Natural killer cell (primary cell): ENCODE results near the gene C3AR1. TPM values are rescaled to one million over a fixed set of nuclear protein-coding genes. Genes with fewer than 3 reads are reported as not detected.
"Not testable (repeated sequence)": the region's sequence is repeated elsewhere in the genome, so short reads cannot be mapped to it uniquely, and the experiment has no call there.

Experiments
- ATAC-seq, 3 donors: fragments of 150-1000 bp in 2 of 3; fragments of 200-7000 bp in 1 of 3; cut with Tn5 transposase; 1 replicate in 1 of 3; 2 replicates in 2 of 3; pipeline ENCODE4 v1.10.0; 2021; ENCODE audit warnings: mild to moderate bottlenecking in 2 of 3, moderate library complexity in 2 of 3
- DNase-seq, 2 donors: peaks; one replicate each; pipeline versions ENCODE4 v3.0.0 to v3.0.0-alpha.2; 2013 to 2021; ENCODE audit warnings: mixed read lengths in 1 of 2
- H3K27ac ChIP-seq: one replicate; pipeline ENCODE4 v1.5.1; 2013; ENCODE audit warnings: mild to moderate bottlenecking, low read length
- H3K27me3 ChIP-seq: one replicate; pipeline ENCODE4 v1.6.1; 2013; ENCODE audit warnings: low read length; ENCODE audit not compliant: control insufficient read depth, insufficient read depth
- H3K36me3 ChIP-seq: one replicate; pipeline ENCODE4 v1.6.1; 2013; ENCODE audit warnings: low read length; ENCODE audit not compliant: control insufficient read depth, insufficient read depth
- H3K4me1 ChIP-seq: one replicate; pipeline ENCODE4 v1.6.1; 2013; ENCODE audit warnings: low read length; ENCODE audit not compliant: control insufficient read depth, insufficient read depth
- H3K4me3 ChIP-seq: one replicate; pipeline ENCODE4 v1.5.1; 2013; ENCODE audit warnings: low read length
- H3K9me3 ChIP-seq: one replicate; pipeline ENCODE4 v1.6.1; 2013; ENCODE audit warnings: low read length; ENCODE audit not compliant: control insufficient read depth, insufficient read depth
- H3K27ac Mint-ChIP-seq, 2 donors: one replicate each; pipeline ENCODE4 v1.8.0; 2022; ENCODE audit warnings: mild to moderate bottlenecking in 2 of 2, mixed read lengths in 2 of 2, moderate library complexity in 1 of 2
- H3K27me3 Mint-ChIP-seq, 2 donors: one replicate each; pipeline ENCODE4 v1.8.0; 2022; ENCODE audit warnings: low read depth in 2 of 2, mixed read lengths in 2 of 2
- H3K36me3 Mint-ChIP-seq: one replicate; pipeline ENCODE4 v1.8.0; 2022; ENCODE audit warnings: mixed read lengths
- H3K4me1 Mint-ChIP-seq, 2 donors: one replicate each; pipeline ENCODE4 v1.8.0; 2022; ENCODE audit warnings: mixed read lengths in 2 of 2
- H3K4me3 Mint-ChIP-seq: one replicate; pipeline ENCODE4 v1.8.0; 2022; ENCODE audit warnings: mild to moderate bottlenecking, moderate library complexity, mixed read lengths
- H3K9me3 Mint-ChIP-seq, 2 donors: one replicate each; pipeline ENCODE4 v1.8.0; 2022; ENCODE audit warnings: mixed read lengths in 2 of 2
- WGBS: methylation state at CpG from one replicate; pipeline ENCODE4 v1.1.7; 2013; ENCODE audit warnings: missing lambda C conversion rate; ENCODE audit not compliant: insufficient coverage; 5-methylcytosine and 5-hydroxymethylcytosine counted together
- intact Hi-C: fragments of 100-400 bp; cut with micrococcal nuclease; formaldehyde crosslinking; loops from one replicate; pipeline ENCODE4 v1.14.2; 2022
- total RNA-seq, 4 donors: library from RNA; stranded (reverse); fragments of 120-200 nt in 1 of 4; gene quantifications; one replicate each; pipeline versions ENCODE4 v1.2.3 to v1.2.4, GENCODE V29; 2013 to 2022
- TF ChIP-seq, protein P1 (sequence below): fragments of 200-600 bp; IDR thresholded peaks from one replicate; pipeline ENCODE4 v1.8.0; 2022; ENCODE audit warnings: antibody characterized with exemption

The C3AR1 gene
- total RNA-seq, 3 donors from 2014 or later (not counting 1 experiment from before 2014, with no cell fraction given), result 9.5 to 16.9 (median 13.0) TPM

DNA sequence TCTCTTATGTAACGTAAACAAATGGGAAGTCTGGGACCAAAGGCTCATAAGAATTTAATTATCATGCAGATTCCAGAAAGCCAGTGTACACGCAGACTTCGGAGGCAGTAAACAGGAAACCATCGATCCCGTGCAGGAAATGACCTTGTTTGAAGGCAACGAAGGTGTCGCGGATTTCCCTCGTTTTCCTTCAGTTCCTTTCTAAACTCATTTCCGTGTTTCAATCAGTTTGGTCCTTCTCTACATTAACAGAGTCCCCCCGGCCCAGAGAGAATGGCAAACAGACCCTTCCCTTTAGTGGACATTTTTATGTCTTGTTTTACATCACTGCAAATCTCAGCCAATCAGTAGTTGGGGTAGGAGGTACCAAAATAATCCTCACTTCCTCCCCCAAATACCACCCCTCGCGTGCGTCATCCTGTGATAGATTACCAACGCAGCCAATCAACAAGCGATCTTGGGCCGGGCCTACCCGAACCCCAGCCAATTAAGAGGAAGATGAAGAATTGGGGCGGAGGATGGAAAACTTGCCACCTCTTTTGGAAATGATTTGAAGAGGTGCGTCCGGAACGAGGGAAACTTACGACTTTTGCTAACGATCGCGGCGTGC is 39.8 kb downstream of the C3AR1 start:
- ATAC-seq (peak; percentile 93 to 99 (median 93)), DNase-seq (peak; percentile 94 to 98)
- TF ChIP-seq, protein P1, sequence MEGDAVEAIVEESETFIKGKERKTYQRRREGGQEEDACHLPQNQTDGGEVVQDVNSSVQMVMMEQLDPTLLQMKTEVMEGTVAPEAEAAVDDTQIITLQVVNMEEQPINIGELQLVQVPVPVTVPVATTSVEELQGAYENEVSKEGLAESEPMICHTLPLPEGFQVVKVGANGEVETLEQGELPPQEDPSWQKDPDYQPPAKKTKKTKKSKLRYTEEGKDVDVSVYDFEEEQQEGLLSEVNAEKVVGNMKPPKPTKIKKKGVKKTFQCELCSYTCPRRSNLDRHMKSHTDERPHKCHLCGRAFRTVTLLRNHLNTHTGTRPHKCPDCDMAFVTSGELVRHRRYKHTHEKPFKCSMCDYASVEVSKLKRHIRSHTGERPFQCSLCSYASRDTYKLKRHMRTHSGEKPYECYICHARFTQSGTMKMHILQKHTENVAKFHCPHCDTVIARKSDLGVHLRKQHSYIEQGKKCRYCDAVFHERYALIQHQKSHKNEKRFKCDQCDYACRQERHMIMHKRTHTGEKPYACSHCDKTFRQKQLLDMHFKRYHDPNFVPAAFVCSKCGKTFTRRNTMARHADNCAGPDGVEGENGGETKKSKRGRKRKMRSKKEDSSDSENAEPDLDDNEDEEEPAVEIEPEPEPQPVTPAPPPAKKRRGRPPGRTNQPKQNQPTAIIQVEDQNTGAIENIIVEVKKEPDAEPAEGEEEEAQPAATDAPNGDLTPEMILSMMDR, result no peak
- Histone ChIP-seq H3K9me3 (no peaks in the 10 kb centered on the region), H3K36me3 (no peaks in the 10 kb centered on the region), H3K4me1 (peaks cover 13% of the 10 kb centered on the region), H3K27ac (peak overlapping the region; percentile 99), H3K4me3 (peak overlapping the region; percentile 88), H3K27me3 (no peaks in the 10 kb centered on the region)
- Mint-ChIP-seq H3K27ac (peak overlapping the region; percentile 100), H3K36me3 (peaks cover 7% of the 10 kb centered on the region), H3K9me3 (no peaks in the 10 kb centered on the region), H3K4me3 (peak overlapping the region; percentile 99), H3K27me3 (no peaks in the 10 kb centered on the region), H3K4me1 (peaks cover 17 to 18% of the 10 kb centered on the region in 2 donors)
- intact Hi-C loops, result loop anchor here (1.0 to 2.0 kb wide), 3 partner anchors 56 to 216 kb away; partner anchors contain the start of gene NECAP1
- WGBS, result 0% methylated on average over 27 of the region's 27 CpGs

DNA sequence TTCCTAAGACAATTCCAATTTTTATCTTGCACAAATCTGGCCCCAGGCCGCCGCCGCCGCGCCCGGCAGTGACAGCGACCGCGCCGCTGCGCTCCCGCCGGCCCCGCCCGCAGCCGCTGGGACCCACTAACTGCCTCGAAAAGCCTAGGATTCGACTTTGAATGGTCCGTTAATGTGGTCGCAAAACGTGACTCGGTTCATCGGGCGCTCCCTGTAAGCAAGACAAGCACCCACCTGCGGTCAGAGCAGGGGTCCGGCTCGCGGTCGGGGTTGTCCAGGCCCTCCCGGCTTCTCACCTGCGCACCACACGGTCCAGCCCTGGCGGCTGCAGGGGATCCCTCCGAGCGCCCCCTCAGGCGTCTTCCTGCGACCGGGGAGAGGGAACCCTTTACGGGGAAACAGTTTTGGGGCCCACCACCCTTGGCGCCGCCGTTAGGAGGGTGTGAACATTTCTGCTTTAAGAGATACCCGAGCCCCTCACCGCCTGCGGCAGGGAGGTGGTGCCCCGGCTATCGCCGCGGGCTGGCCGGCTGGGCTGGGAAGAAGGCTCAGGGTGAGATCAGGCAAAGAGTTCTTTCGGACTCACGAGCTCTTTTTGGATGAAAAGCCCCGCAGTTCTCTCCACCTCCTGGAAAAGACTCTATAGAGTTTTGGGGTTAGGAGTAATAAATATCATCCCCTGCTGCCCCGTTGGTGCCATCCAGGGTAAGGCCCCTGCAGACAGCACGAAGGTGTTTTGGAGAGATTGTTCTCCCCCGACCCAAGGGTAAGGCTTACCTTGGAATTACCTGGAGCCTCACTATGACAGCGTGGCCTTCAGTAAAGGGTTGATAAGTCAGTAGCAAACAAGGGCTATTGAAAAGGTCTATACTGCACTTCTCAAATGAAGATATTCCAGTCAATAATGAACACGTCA is 47.2 kb downstream of the C3AR1 start:
- Mint-ChIP-seq H3K36me3 (no peaks in the 10 kb centered on the region), H3K9me3 (no peaks in the 10 kb centered on the region), H3K27ac (peak overlapping the region in 1 of 2 donors; percentile 31), H3K27me3 (peaks cover 31 to 33% of the 10 kb centered on the region in 2 donors), H3K4me1 (no peaks in the 10 kb centered on the region), H3K4me3 (peak overlapping the region; percentile 73)
- ATAC-seq (peak; percentile 43 to 70 (median 67)), DNase-seq (peak; percentile 28 to 31)
- intact Hi-C loops, result no loop called here
- no peaks in the 10 kb centered on the region for H3K9me3 ChIP-seq
- H3K36me3 ChIP-seq, result no peaks in the 10 kb centered on the region
- no peak overlapping the region for H3K27ac ChIP-seq
- H3K4me3 ChIP-seq, result peak overlapping the region; percentile 20
- H3K27me3 ChIP-seq, result peaks cover 20% of the 10 kb centered on the region
- TF ChIP-seq, protein P1, result no peak
- WGBS, result 3% methylated on average over 58 of the region's 58 CpGs
- H3K4me1 ChIP-seq, result peaks cover 13% of the 10 kb centered on the region

DNA sequence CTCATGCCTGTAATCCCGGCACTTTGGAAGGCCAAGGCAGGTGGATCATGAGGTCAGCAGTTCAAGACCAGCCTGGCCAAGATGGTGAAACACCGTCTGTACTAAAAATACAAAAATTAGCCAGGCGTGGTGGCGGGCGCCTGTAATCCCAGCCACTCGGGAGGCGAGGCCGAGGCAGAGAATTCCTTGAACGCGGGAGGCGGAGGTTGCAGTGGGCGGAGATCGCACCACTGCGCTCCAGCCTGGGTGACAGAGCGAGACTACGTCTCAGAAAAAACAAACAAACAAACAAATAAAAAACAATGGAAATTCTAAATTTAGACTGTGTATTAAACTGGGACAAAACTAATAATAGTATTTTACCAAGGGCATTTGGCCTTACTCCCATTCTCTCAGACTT is 47.9 kb downstream of the C3AR1 start:
- H3K4me1 Mint-ChIP-seq, H3K27ac ChIP-seq, H3K36me3 ChIP-seq, H3K36me3 Mint-ChIP-seq, DNase-seq, intact Hi-C loops, H3K9me3 ChIP-seq, H3K27ac Mint-ChIP-seq, H3K4me3 ChIP-seq, H3K9me3 Mint-ChIP-seq, ATAC-seq: not testable (repeated sequence)
- peaks cover 31 to 33% of the 10 kb centered on the region in 2 donors for H3K27me3 Mint-ChIP-seq
- peaks cover 20% of the 10 kb centered on the region for H3K27me3 ChIP-seq
- peak overlapping the region; percentile 50 for H3K4me3 Mint-ChIP-seq
- peaks cover 13% of the 10 kb centered on the region for H3K4me1 ChIP-seq
- 85% methylated on average over 14 of the region's 16 CpGs for WGBS

DNA sequence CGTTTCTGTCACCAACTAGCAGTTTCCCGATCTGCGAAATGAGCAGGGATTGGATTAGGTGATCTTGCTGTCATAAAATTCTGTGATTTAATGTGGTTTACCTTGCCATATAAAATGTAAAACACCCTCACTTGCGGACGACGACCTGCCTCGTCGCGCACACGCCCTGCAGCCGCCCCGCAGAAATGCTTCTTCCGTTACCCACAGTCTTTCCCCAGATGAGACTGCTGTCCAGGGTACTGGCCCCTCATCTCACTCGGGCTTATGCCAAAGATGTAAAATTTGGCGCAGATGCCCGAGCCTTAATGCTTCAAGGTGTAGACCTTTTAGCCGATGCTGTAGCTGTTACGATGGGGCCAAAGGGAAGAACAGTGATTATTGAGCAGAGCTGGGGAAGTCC is 51.3 kb downstream of the C3AR1 start:
- peaks cover 13% of the 10 kb centered on the region for H3K4me1 ChIP-seq
- WGBS, result 95% methylated on average over 18 of the region's 18 CpGs
- no peak for DNase-seq
- Mint-ChIP-seq H3K9me3 (no peaks in the 10 kb centered on the region), H3K4me1 (no peaks in the 10 kb centered on the region), H3K27ac (no peak overlapping the region), H3K36me3 (no peaks in the 10 kb centered on the region), H3K27me3 (peaks cover 31 to 33% of the 10 kb centered on the region in 2 donors), H3K4me3 (no peak overlapping the region)
- no peak for ATAC-seq
- no peak overlapping the region for H3K4me3 ChIP-seq
- intact Hi-C loops, result no loop called here
- H3K36me3 ChIP-seq, result no peaks in the 10 kb centered on the region
- peaks cover 19% of the 10 kb centered on the region for H3K27me3 ChIP-seq
- TF ChIP-seq, protein P1, result no peak
- H3K27ac ChIP-seq, result no peak overlapping the region
- H3K9me3 ChIP-seq, result no peaks in the 10 kb centered on the region
